NCI-H82 treated with DMSO at 0.1 percent for 48 hours (cell line): ENCODE results near the gene C12orf54.
"Not testable (repeated sequence)": the region's sequence is repeated elsewhere in the genome, so short reads cannot be mapped to it uniquely, and the experiment has no call there.

ENCODE experiments used
- DNase-seq: peaks from one replicate; lab custom pipeline; 2025; ENCODE audit not compliant: unreplicated experiment; lab: John Stamatoyannopoulos, UW

C12orf54 gene

DNA sequence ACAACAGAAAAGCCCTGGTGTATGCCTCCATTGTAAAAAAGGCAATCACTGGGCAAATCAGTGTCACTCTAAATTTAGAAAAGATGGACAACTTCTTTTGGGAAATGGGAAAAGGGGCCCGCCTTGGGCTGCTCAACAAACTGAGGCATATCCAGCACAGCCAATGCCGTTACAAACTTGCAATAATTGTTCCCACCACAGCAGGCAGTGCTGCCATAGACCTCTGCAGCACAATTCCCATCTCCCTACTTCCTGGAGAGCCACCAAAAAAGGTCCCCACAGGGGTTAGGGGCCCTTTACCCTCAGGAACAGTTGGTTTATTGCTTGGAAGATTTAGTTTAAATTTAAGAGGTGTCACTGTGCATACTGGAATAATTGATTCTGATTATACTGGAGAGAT lies 26.7 kb downstream of the C12orf54 start:
- DNase-seq = no peak

DNA sequence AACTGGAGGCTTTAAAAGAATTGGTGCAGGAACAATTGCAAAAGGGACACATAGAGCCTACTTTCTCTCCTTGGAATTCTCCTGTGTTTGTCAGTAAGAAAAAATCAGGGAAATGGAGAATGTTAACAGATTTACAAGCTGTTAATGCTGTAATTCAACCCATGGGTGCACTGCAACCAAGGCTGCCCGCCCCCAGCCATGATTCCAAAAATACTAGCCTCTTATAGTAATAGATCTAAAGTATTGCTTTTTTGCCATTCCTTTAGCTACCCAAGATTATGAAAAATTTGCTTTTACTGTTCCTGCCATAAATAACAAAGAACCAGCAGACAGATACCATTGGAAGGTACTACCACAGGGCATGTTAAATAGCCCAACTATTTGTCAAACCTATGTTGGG lies 27.8 kb downstream of the C12orf54 start:
- no peak for DNase-seq

DNA sequence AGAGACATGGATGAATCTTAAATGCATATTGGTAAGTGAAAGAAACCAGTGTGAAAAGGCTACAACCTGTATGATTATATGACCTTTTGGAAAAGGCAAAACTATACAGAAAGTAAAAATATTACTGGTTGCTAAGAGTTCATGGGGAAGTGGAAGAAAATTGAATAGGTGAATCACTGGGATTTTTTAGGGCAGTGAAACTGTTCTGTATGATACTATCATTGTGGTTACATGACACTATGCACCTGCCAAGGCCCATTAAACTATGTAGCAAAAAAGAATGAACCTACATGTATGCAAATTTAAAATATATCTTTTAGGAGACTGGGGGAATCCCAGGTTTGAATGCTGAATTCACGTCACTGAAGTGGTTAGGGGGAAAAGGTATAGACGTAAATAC lies 30.6 kb downstream of the C12orf54 start:
- DNase-seq = no peak

DNA sequence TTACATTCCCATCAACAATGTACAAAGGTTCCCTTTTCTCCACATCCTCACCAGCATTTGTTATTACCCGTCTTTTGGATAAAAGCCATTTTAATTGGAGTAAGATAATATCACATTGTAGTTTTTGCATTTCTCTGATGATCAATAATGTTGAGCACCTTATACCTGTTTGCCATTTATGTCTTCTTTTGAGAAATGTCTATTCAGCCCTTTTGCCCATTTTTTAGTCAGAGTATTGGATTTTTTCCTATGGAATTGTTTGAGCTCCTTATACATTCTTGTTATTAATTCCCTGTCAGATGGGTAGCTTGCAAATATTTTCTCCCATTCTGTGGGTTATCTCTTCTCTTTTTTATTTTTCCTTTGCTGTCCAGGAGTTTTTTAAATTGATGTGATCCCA lies 32.4 kb downstream of the C12orf54 start:
- DNase-seq = no peak

DNA sequence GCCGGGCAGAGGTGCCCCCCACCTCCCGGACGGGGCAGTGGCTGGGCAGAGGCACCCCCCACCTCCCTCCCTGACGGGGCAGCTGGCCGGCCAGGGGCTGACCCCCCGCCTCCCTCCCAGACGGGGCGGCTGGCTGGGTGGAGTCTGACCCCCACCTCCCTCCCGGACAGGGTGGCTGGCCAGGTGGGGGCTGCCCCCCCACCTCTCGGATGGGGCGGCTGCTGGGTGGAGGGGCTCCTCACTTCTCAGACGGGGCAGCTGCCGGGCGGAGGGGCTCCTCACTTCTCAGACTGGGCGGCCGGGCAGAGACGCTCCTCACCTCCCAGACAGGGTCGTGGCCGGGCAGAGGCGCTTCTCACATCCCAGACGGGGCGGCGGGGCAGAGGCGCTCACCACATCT lies 38.1 kb downstream of the C12orf54 start:
- DNase-seq = not testable (repeated sequence)

DNA sequence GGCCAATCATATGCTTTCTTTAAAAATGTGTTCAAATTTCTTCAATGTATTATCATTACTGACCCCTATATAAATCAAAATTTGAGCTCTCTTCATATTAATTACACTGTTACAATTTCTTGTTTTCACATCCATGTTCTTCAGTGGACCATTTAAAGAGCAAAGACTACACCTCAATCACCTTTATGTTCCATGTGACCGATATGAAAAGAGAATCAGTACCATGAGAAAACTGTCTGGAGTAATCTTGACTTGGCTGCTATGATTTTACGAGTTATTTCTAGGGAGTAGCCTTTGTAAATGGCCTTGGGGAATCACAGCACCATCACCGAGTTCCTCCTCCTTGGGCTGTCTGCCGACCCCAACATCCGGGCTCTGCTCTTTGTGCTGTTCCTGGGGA lies 43.0 kb downstream of the C12orf54 start, which contains the start of gene OR8S1:
Gene OR8S1, plus strand, starts transcription at position 301 of the 400 bp plus-strand sequence. Its CDS starts 0 bp downstream, at position 301.
- DNase-seq = no peak

DNA sequence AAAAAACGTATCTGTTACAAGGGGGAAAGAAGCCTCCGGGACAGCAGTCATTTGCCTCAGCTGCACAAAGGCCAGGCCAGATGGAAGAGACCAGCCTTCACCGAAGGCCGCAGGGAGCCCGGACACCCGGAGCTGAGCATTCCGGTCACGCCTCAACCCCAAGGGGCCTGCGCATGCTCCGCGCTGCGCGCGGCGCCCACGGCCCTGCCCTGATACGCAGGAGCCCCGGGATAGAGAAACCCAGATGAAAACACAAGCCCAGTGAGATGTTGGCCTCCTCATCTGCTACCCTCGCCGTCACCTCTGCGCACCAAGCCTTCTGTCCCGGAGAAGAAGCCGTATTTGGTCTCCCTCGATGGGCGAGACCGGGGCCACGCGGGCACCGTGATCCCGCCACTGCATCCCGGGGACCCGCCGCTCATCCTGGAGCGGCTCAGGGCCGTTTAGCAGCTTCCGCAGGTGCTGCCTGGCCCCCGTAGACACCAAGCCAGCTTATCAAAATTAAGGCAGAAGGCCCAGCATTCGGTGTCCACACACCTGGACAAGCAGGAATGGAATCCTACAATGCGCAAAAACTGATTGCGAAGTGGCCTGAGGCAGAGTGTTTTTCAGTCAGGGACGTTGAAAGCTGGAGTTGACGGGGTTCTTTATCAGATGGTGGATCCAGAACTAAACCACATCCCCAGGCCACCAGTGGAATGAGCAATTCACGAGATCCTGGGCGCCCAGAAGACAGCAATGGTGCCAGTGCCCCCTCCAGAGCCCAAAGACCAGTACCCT lies 45.8 kb downstream of the C12orf54 start:
- no peak for DNase-seq

DNA sequence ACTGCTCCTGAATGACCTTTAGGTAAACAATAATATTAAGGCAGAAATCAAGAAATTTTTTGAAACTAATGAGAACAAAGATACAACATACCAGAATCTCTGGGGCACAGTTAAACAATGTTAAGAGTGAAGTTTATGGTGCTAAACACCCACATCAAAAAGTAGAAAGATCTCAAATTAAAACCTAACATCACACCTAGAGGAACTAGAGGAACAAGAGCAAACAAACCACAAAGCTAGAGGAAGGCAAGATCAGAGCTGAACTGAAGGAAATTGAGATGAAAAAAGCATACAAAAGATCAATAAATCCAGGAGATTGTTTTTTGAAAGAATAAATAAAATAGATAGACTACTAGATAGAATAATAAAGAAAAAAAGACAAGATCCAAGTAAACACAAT lies 50.3 kb downstream of the C12orf54 start:
- no peak for DNase-seq

DNA sequence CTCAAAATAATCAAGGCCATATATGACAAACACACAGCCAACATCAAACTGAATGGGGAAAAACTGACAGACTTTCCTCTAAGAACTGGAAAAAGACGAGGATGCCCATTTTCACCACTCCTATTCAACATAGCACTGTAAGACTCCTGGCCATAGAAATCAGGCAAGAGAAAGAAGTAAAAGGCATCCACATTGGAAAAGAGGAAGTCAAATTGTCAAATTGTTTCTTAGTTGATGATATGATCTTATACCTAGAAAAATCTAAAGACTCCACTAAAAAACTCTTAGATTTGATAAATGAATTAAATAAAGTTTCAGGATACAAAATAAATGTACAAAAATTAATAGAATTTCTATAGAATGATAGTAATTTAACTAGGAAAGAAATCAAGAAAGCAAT lies 54.3 kb downstream of the C12orf54 start:
- no peak for DNase-seq

DNA sequence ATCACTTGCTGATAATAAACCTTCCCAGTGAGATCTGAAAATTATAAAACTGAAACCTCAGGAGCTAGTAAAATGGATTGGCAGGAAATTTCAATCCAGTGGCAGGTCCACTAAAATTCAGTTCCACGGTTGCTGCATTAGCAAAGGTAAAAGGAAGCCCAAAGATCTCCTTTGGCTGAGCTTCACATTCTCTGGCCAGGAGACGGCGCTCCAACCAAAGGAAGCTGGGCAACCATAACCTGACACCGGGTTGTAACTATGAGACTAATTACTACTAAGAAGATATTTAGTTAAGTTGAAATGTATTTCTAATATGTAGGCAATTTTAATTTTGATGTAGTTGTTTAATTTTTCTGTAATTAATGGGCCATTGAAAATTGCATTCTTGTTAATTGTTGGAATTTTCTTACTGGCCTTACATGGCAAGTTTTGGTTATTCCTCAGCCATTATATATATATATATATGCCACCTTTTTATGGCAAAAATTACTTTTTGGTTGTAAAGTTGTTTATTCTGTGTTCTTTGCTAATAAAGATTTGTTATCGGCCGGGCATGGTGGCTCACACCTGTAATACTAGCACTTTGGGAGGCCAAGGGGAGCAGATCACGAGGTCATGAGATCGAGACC lies 60.1 kb downstream of the C12orf54 start:
- DNase-seq = peak; percentile 13

DNA sequence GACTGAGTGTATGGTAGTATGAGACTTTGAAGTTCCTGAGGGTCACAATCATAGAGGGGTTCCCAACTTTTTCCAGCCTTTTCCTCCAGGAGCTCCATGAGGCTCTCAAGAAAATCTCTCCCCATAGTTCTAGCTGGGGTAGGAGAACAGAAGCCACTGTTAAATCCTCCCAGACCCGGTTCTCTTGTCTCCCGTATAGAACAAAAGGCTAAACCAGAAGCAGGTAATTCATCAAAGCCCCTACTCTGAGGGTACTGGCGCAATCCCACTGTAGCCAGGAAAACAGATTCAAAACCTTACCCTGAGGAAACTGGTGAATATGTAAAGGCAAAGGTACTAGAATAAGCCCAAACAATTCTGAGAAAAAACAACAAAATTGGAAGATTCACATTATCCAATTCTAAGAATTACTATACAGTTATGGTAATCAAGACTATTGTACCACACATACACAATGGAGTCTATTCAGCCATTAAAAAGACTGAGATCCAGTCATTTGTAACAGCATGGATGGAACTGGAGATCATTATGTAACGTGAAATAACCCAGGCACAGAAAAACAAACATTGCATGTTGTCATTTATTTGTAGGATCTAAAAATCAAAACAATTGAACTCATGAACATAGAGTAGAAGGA lies 63.7 kb downstream of the C12orf54 start:
- no peak for DNase-seq
